ENCODE measurements around the gene GPR83.
"Not testable (repeated sequence)": the region's sequence is repeated elsewhere in the genome, so short reads cannot be mapped to it uniquely, and the experiment has no call there.

GPR83 gene
- 0.13 to 0.30 reads per million in 2 experiments for total RNA-seq

DNA sequence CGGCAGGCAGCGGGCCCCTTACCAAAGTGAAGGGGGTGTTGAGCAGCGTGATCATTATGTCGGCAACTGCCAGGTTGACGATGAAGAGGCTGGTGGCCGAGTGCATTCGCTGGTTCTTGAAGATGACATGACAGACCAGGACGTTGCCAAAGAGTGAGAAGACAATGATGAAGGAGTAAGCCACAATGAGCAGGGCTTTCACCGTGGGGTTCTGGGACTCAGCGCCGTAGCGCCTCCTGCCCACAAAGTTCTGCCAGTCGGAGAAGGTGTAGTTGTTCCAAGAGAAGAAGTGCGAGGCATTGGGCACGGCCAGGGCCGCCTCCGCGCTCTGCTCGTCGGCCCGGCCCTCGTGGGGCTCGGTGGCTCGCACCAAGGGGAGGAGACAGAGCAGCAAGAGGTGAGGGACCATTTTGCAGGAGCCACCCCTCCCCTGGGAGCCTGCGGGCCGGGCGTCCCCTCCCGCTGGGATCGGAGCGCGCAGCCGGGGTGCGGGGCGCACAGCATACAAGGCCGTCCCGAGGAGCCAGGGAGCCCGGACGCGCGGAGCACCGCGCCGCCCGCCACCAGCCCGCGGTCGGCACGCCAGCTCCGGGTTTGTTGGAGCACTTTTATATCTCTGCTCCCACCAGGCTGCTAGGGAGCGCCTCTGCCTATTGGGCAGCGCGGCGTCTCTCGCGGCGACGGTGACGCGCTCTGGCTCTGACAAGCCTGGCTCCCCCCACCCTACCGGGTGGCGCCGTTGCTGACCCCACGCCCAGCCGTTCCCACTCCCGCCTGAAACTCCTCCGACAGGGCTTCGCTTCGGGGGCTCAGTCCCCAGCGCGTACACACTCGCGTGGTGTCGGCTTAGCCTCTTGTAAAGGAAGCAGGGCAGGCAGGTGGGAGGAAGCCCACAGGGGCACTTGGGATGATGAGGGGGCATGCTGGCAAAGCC, at the start of gene GPR83:
TSS of gene GPR83 (minus strand) at position 581 of the 934 bp plus-strand sequence. CDS start at position 409, 172 bp downstream.
- no peak for DNase-seq (ENCODE audit: low read depth)

DNA sequence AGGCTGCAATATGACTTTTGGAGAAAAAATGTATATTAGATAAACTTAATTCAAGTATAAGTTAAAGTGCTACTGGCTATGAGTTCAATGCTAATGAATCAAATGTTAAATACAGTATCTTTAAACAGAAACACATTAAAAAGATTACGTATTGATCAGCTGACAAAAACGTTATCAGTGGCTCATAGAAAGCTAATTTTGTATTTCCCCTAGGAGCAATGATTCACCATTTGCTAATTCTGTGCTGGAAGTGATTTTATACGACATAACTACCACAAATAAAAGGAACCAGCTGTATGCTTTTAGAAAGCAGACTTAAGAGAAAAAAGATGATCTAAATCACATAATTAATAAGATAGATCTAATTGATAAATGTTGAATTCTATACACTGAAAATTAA, 48.8 kb upstream of the GPR83 start:
- no peak for DNase-seq (ENCODE audit: low read depth)

- no peak for DNase-seq (ENCODE audit: low read depth)
Measured at GRCh38 chr11:94449437-94449836, 48.2 kb upstream of the GPR83 start.

GRCh38 chr11:94449029-94449428, 47.8 kb upstream of the GPR83 start:
- DNase-seq (ENCODE audit: low read depth): no peak

- no peak for DNase-seq (ENCODE audit: low read depth)
Measured at GRCh38 chr11:94447149-94447548, 45.9 kb upstream of the GPR83 start.

DNA sequence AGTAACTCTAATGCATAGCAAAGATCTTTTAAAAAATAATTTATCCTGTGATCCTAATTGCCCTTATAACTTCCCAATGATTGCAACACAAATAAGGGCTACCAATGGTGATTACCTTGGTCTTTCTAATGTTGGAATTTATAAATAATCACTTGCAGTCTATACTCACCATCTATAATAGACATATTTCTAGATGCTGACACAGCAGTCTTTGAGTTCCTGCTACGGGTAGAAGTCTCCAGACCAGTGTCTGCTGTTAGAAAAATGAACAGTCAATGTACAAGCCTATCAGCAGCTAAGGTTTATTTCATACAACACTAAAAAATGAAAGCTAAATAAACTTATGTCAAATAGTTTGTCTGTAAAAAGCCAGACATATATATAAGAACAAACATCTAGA, 44.4 kb upstream of the GPR83 start:
- DNase-seq (ENCODE audit: low read depth): no peak

DNA sequence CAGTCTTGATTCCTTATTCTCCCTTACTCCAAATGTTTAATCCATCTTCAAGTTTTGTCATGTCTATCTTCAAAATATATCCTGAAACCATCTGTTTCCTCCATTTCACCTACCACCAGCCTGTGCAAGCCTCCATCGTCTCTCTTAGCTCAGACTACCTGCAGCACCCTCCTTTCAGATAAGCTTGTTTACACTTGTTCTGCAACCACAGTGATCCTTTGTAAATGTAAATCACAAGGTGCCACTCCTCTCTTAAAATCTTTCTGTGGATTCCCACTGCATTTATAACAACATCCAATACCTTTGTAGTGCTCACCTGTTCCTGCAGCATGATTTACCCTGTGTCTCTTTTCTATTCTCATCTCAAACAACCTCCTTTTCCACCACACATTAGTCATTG, 31.8 kb upstream of the GPR83 start:
- no peak for DNase-seq (ENCODE audit: low read depth)

- no peak for DNase-seq (ENCODE audit: low read depth)
Measured at GRCh38 chr11:94424662-94425061, 23.4 kb upstream of the GPR83 start.

- no peak for DNase-seq (ENCODE audit: low read depth)
Measured at GRCh38 chr11:94424011-94424410, 22.8 kb upstream of the GPR83 start.

GRCh38 chr11:94423507-94423906, 22.3 kb upstream of the GPR83 start:
- DNase-seq (ENCODE audit: low read depth): no peak

DNA sequence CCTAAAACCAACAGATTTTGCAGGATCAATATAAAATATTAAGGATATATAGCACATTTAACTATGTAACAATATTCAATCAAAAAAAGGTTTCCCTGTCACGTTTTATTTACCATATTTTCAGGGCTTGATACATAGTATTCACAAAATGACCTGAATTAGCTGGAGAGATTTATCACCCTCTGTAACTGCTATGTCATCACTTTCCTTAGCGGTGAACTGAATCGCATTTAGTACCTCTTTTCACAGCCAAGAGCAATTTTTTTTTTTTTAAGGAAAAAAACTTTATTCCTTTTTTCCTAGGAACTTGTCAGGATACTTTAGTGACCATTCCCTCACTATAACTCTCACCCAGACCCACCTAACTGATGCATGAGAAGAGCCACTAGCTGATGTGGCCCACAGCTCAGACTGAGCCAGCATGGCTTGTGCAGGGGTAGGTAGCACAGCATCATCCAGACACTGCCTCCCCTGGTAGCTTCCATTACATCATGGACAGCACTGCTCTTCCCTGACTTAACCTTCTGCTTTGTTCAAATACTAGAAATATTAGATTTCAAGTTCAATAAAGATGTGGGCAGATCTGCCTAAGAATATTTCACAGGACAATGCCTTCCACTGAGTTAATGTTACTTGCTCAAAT, 17.0 kb upstream of the GPR83 start:
- no peak for DNase-seq (ENCODE audit: low read depth)

GRCh38 chr11:94417386-94417987, 16.3 kb upstream of the GPR83 start:
- DNase-seq (ENCODE audit: low read depth): no peak

GRCh38 chr11:94405062-94405833, 4.0 kb upstream of the GPR83 start:
- no peak for DNase-seq (ENCODE audit: low read depth)

DNA sequence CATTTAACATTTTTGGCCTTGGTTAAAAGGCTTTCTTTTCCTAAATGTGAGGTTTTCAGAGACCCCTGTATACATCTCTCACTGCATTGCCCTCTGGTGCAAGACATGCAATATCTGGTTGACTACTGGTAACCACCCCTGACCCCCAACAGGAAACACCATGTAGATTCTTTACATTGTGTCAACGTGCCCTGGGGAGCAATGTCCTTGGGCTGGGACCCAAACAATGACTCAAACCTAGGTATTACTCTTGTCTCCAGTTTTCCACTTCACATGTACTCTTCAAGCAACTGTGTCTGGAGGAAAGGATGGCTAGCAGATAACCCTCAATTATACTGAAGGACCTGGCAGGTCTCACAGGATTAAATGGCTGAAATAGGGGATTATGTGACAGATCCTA, 1.1 kb upstream of the GPR83 start:
- DNase-seq (ENCODE audit: low read depth): no peak

DNA sequence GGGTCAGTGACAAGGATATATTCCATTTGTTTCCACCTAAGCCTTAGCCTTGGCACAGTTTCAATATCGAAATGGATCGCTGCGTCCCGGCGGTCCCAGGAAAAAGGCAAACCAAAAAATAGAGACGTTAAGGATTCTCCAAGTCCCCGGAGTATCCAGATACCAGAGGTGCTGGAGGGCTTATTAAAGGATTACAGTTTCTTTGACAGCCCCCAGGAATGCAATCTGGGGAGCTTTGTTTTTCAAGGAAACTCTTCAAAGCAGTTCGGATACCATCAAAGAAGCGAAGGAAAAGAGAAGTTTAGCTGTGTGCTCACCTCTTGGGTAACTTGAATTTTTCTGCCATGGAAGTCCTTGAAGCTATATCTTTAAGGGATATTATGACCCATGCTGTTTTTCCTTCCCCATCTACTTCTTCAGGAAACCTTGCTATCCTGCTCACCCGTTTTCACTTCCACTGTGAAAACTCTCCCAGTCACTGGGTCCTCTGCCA, 600 bp upstream of the GPR83 start:
- DNase-seq (ENCODE audit: low read depth): no peak

DNA sequence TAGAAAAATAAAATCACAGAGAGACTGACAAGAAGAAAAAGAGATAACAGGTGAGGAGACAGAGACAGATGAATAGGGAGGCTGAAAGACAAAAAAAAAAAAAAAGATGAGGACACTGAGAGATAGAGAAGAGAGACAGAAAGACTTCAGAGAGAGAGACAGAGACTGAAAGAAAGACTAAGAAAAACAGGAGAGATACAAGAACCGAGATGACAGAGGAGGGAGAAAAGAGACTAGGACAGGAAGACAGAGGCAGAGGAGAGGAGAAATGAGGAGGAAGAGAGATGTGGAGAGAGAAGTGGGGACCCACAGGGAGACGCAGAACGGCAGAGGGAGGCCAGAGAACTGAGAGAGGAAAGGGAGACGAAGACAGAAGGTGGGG, 771 bp downstream of the GPR83 start:
- DNase-seq (ENCODE audit: low read depth): no peak

- no peak for DNase-seq (ENCODE audit: low read depth)
Measured at GRCh38 chr11:94400050-94400449, 1.2 kb downstream of the GPR83 start.

GRCh38 chr11:94398101-94398500, 3.1 kb downstream of the GPR83 start:
- no peak for DNase-seq (ENCODE audit: low read depth)

GRCh38 chr11:94396282-94396681, 4.9 kb downstream of the GPR83 start:
- DNase-seq (ENCODE audit: low read depth): no peak

DNA sequence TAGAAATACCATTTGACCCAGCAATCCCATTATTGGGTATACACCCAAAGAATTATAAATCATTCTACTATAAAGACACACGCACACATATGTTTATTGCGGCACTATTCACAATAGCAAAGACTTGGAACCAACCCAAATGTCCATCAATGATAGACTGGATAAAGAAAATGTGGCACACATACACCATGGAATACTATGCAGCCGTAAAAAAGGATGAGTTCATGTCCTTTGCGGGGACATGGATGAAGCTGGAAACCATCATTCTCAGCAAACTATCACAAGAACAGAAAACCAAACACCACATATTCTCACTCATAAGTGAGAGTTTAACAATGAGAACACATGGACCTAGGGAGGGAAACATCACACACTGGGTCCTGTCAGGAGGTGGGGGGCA, 9.3 kb downstream of the GPR83 start:
- DNase-seq (ENCODE audit: low read depth): not testable (repeated sequence)

DNA sequence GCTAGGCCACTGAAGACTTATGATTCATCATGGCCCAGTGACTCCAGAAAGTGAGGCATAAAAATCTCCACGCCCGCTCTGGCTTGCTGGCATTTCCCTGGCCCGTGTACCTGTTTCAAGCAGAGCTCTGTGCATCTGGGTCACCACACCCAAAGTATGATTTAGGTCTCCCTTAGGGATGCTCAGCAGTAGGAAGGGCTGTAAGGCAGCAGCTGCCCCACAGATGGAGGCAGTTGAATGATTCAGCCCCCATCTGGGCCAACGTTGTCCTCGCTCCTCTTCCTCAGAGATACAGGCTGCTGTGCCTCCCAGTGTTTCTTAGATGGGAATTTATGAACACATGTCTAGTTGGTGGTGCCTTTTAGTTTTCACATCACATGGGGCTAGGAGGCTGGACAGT, 21.6 kb downstream of the GPR83 start:
- no peak for DNase-seq (ENCODE audit: low read depth)

GRCh38 chr11:94376841-94377240, 24.4 kb downstream of the GPR83 start:
- DNase-seq (ENCODE audit: low read depth): no peak

Data from T follicular helper cell (primary cell).